Neural crest cell (in vitro differentiated cells): ENCODE data around the gene ARHGAP36. TPM values are rescaled to one million over a fixed set of nuclear protein-coding genes. Genes with fewer than 3 reads are reported as not detected.

Experiments
- DNase-seq: peaks from one replicate; pipeline ENCODE4 v3.0.0; 2021; ENCODE audit warnings: low read depth, mixed read lengths, low spot score
- H3K27ac Mint-ChIP-seq: one replicate; pipeline ENCODE4 v1.8.0; 2021; ENCODE audit warnings: mild to moderate bottlenecking, mixed read lengths; ENCODE audit not compliant: unreplicated experiment
- H3K27me3 Mint-ChIP-seq: 2 replicates; pipeline ENCODE4 v1.8.0; 2021; ENCODE audit warnings: low read depth, mild to moderate bottlenecking, mixed read lengths
- H3K36me3 Mint-ChIP-seq: 2 replicates; pipeline ENCODE4 v1.8.0; 2021; ENCODE audit warnings: low read depth, mild to moderate bottlenecking, mixed read lengths
- H3K4me1 Mint-ChIP-seq: 2 replicates; pipeline ENCODE4 v1.8.0; 2021; ENCODE audit warnings: mixed read lengths
- H3K4me3 Mint-ChIP-seq: one replicate; pipeline ENCODE4 v1.8.0; 2021; ENCODE audit warnings: mild to moderate bottlenecking, mixed read lengths
- H3K9me3 Mint-ChIP-seq: 2 replicates; pipeline ENCODE4 v1.8.0; 2021; ENCODE audit warnings: mixed read lengths
- long read RNA-seq: library from polyadenylated mRNA; unstranded; transcript quantifications from one replicate; pipeline ENCODE4 v2.0.0, GENCODE V29; 2020
- total RNA-seq: library from RNA; stranded (reverse); gene quantifications from 2 replicates; pipeline ENCODE4 v1.2.1, GENCODE V29; 2021
- TF ChIP-seq, protein P1 (sequence below): fragments of 200-600 bp; sonication (generic); conservative IDR thresholded peaks from 2 replicates; pipeline ENCODE4 v1.5.0; 2021; ENCODE audit warnings: antibody characterized with exemption, mild to moderate bottlenecking

The ARHGAP36 gene, protein sequence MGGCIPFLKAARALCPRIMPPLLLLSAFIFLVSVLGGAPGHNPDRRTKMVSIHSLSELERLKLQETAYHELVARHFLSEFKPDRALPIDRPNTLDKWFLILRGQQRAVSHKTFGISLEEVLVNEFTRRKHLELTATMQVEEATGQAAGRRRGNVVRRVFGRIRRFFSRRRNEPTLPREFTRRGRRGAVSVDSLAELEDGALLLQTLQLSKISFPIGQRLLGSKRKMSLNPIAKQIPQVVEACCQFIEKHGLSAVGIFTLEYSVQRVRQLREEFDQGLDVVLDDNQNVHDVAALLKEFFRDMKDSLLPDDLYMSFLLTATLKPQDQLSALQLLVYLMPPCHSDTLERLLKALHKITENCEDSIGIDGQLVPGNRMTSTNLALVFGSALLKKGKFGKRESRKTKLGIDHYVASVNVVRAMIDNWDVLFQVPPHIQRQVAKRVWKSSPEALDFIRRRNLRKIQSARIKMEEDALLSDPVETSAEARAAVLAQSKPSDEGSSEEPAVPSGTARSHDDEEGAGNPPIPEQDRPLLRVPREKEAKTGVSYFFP
- 1.8 and 2.4 TPM in 2 replicates for total RNA-seq
- long read RNA-seq, partial matches to known transcripts, result 3 of 6 reads
- long read RNA-seq, other reads (novel, unspliced or antisense), result 3 of 6 reads

DNA sequence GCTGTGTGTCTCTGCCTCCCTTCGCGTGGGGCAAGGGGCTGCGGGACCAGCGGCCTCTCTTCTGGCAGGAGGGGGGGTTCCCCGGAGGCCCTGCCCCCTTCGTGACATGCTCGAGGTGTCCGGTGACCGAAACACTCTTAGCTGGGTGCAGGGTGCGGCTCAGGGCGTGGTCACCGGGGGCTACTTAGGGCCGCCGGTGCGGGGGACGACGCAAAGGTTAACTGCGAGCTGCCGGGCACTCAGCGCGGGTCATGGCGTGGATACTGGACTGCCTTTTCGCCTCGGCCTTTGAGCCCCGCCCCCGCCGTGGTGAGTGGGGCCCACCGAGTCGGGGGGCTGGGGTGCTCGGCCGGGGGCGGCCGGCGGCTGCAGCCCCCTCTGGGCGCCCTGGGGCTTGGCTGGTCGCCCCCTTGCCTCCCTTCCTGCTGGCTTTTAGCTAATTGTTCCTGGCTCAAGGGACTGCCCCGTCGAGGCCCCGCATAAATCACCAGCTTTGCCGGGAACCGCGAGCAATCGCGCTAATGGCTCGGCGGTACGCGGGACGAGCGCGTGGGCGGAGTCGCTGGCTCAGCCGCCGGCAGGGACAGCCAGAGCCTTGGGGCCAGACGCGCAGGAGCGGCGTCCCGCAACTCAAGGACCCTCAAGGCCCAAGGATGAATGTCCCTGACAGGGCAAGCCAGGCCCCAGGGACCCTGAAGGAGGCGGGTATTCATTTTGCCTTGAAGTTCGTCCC lies at the start of gene ARHGAP36:
ARHGAP36 (plus strand) TSS at position 211 of the 733 bp plus-strand sequence. CDS start 23,320 bp downstream, outside the sequence.
- no peak within 1 kb of the TSS for H3K27ac Mint-ChIP-seq
- peak; percentile 44 for DNase-seq
- H3K36me3 Mint-ChIP-seq, result no peaks in the 10 kb centered on the region
- H3K4me3 Mint-ChIP-seq, result peak within 1 kb of the TSS; percentile 82
- TF ChIP-seq, protein P1, sequence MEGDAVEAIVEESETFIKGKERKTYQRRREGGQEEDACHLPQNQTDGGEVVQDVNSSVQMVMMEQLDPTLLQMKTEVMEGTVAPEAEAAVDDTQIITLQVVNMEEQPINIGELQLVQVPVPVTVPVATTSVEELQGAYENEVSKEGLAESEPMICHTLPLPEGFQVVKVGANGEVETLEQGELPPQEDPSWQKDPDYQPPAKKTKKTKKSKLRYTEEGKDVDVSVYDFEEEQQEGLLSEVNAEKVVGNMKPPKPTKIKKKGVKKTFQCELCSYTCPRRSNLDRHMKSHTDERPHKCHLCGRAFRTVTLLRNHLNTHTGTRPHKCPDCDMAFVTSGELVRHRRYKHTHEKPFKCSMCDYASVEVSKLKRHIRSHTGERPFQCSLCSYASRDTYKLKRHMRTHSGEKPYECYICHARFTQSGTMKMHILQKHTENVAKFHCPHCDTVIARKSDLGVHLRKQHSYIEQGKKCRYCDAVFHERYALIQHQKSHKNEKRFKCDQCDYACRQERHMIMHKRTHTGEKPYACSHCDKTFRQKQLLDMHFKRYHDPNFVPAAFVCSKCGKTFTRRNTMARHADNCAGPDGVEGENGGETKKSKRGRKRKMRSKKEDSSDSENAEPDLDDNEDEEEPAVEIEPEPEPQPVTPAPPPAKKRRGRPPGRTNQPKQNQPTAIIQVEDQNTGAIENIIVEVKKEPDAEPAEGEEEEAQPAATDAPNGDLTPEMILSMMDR, result no peak
- H3K9me3 Mint-ChIP-seq, result no peaks in the 10 kb centered on the region
- H3K4me1 Mint-ChIP-seq, result peaks cover 4% of the 10 kb centered on the region
- peaks cover 82% of the 10 kb centered on the region for H3K27me3 Mint-ChIP-seq

DNA sequence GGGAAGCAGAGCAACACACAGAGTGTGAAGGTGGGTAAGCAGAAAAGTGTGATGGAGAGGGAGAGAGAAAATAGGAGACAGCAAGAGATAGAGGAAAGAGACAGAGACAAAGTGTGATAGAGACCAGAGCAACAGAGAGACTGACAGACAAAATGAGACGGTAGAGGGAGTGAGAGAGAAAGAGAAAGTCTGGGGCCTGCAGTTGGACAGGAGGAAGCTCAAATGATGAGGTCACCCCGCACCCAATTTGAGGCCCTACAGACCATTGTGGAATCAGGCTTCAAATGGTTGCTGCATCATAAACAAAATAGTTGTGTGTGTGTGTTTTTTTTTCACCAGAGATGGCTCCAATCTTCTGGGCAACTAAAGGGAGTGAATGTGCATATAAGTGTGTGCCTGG lies 48.0 kb upstream of the ARHGAP36 start:
- no peak for DNase-seq
- TF ChIP-seq, protein P1, result no peak
- Mint-ChIP-seq H3K4me1 (no peaks in the 10 kb centered on the region), H3K9me3 (peaks cover 3% of the 10 kb centered on the region), H3K4me3 (no peak overlapping the region), H3K27me3 (peaks cover 5% of the 10 kb centered on the region), H3K27ac (no peak overlapping the region), H3K36me3 (no peaks in the 10 kb centered on the region)

DNA sequence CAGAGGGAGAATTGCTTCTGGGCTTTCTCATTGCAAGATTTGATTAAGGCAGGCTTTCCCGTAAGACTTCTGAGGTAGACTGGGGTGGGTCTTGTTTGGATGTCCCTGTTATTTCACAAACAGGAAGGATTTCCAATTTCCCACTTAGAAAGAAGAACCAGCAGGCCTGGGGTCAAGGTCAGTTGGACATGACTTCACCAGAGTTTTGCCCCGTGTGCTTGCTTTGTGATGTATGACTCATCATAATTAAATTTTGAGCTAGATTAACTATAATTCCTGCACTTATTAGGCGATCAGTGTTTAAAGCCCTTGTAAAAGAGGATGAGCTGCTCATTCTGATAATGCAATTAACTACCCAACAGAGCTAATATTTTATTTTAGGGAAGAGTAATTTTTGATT lies 32.8 kb upstream of the ARHGAP36 start:
- TF ChIP-seq, protein P1, result no peak
- Mint-ChIP-seq H3K4me1 (no peaks in the 10 kb centered on the region), H3K27me3 (peaks cover 46% of the 10 kb centered on the region), H3K9me3 (peaks cover 4% of the 10 kb centered on the region), H3K4me3 (no peak overlapping the region), H3K36me3 (no peaks in the 10 kb centered on the region), H3K27ac (no peak overlapping the region)
- no peak for DNase-seq

DNA sequence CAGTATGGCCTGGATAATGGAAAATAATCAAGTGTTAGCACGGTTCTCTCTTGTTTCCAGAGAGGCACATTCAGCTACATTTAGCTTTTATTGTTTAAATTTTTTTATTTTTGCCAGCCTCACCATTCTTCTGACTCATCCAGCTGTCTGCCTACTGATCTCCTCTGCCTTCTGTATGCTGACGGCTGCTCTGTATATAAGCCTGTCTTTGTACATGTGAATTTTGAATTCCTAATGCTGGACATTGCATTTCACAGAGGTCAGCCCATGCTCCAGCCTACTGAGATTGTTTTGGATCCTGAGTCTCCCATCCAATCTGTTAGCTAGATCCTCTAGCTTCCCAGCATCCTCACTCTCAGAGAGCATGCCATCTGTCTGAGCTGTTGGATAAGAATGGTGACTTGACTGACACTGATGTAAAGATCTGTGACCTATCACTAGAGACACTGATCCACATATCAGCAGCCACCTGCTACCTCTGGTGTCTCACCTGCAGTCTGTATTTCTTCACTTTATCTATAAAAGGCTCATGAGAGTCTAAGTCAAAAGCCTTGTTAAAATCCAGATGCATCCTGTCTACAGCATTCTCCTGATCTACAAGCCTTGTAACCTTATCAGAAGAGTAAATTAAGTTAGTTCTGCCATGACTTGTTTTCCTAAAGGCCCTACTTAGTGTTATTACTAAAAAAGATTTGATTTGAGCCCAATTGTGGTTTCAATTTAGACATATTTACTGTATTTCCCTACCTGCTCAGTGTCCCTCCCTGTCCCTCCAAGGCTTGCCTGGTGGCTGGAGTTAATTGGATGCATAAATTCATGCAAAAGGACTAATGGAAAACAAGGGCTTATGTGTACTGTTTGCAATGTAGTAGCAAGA lies 25.6 kb upstream of the ARHGAP36 start:
- Mint-ChIP-seq H3K36me3 (no peaks in the 10 kb centered on the region), H3K4me1 (no peaks in the 10 kb centered on the region), H3K27ac (no peak overlapping the region), H3K9me3 (no peaks in the 10 kb centered on the region), H3K27me3 (peaks cover 43% of the 10 kb centered on the region), H3K4me3 (no peak overlapping the region)
- no peak for DNase-seq
- TF ChIP-seq, protein P1, result no peak

GRCh38 chrX:131034063-131034462 lies 24.1 kb upstream of the ARHGAP36 start:
- no peak for DNase-seq
- no peak overlapping the region for H3K4me3 Mint-ChIP-seq
- peaks cover 41% of the 10 kb centered on the region for H3K27me3 Mint-ChIP-seq
- no peaks in the 10 kb centered on the region for H3K36me3 Mint-ChIP-seq
- H3K9me3 Mint-ChIP-seq, result no peaks in the 10 kb centered on the region
- TF ChIP-seq, protein P1, result no peak
- H3K27ac Mint-ChIP-seq, result no peak overlapping the region
- H3K4me1 Mint-ChIP-seq, result no peaks in the 10 kb centered on the region
